GM23338 (cell line): ENCODE data around the gene BHLHE23. TPM values are rescaled to one million over a fixed set of nuclear protein-coding genes. Genes with fewer than 3 reads are reported as not detected.

Experiments used
- ATAC-seq: fragments of 200-7000 bp; cut with Tn5 transposase; 3 replicates; pipeline ENCODE4 v1.9.1; 2020
- DNase-seq: peaks from one replicate; pipeline ENCODE4 v3.0.0-alpha.2; 2015; ENCODE audit warnings: low spot score
- H2AFZ ChIP-seq: fragments of 200-600 bp; sonication (generic); 2 replicates; pipeline ENCODE4 v1.8.0; 2016; ENCODE audit warnings: antibody characterized with exemption, mild to moderate bottlenecking, moderate library complexity
- H3F3A ChIP-seq: fragments of 200-600 bp; sonication (generic); replicated peaks from 2 replicates; pipeline ENCODE4 v1.8.0; 2017; ENCODE audit warnings: antibody characterized with exemption, mixed run types, low read depth
- H3K27ac ChIP-seq: fragments of 200-600 bp; sonication (generic); 2 replicates; pipeline ENCODE4 v1.6.1; 2016; ENCODE audit warnings: low read depth
- H3K27me3 ChIP-seq: fragments of 200-600 bp; sonication (generic); 2 replicates; pipeline ENCODE4 v1.8.0; 2016; ENCODE audit warnings: mild to moderate bottlenecking, mixed run types, moderate library complexity; ENCODE audit not compliant: insufficient read depth
- H3K36me3 ChIP-seq: fragments of 200-600 bp; sonication (generic); 2 replicates; pipeline ENCODE4 v1.8.0; 2016; ENCODE audit warnings: mild to moderate bottlenecking; ENCODE audit not compliant: insufficient read depth
- H3K4me1 ChIP-seq: fragments of 200-600 bp; sonication (generic); 2 replicates; pipeline ENCODE4 v1.8.0; 2016; ENCODE audit warnings: mild to moderate bottlenecking, moderate library complexity; ENCODE audit not compliant: insufficient read depth
- H3K4me2 ChIP-seq: fragments of 200-600 bp; sonication (generic); 2 replicates; pipeline ENCODE4 v1.7.1; 2017; ENCODE audit warnings: mixed run types
- H3K4me3 ChIP-seq: fragments of 200-600 bp; sonication (generic); 2 replicates; pipeline ENCODE4 v1.6.1; 2016; ENCODE audit warnings: mixed run types
- H3K79me2 ChIP-seq: fragments of 200-600 bp; sonication (generic); replicated peaks from 2 replicates; pipeline ENCODE4 v1.8.0; 2017; ENCODE audit warnings: mild to moderate bottlenecking; ENCODE audit not compliant: insufficient read depth
- H3K9me2 ChIP-seq: fragments of 200-600 bp; sonication (generic); 2 replicates; pipeline ENCODE4 v1.8.0; 2017; ENCODE audit not compliant: insufficient read depth
- H4K20me1 ChIP-seq: fragments of 200-600 bp; sonication (generic); replicated peaks from 2 replicates; pipeline ENCODE4 v1.8.0; 2017; ENCODE audit warnings: mild to moderate bottlenecking; ENCODE audit not compliant: insufficient read depth
- H3K27ac Mint-ChIP-seq: 2 replicates; pipeline ENCODE4 v1.8.0; 2020; ENCODE audit warnings: inconsistent platforms, mild to moderate bottlenecking, moderate library complexity, mixed read lengths
- H3K27me3 Mint-ChIP-seq: 3 replicates; pipeline ENCODE4 v1.8.0; 2022; ENCODE audit warnings: low read depth, mild to moderate bottlenecking, moderate library complexity, mixed read lengths, inconsistent platforms; ENCODE audit not compliant: insufficient read depth, poor library complexity
- H3K36me3 Mint-ChIP-seq: 3 replicates; pipeline ENCODE4 v1.8.0; 2021; ENCODE audit warnings: low read depth, mild to moderate bottlenecking, inconsistent platforms, moderate library complexity, mixed read lengths
- H3K4me1 Mint-ChIP-seq: 3 replicates; pipeline ENCODE4 v1.8.0; 2020; ENCODE audit warnings: mild to moderate bottlenecking, inconsistent platforms, mixed read lengths
- H3K4me3 Mint-ChIP-seq: 3 replicates; pipeline ENCODE4 v1.8.0; 2021; ENCODE audit warnings: moderate library complexity, mild to moderate bottlenecking, inconsistent platforms, mixed read lengths
- H3K9me3 Mint-ChIP-seq: 3 replicates; pipeline ENCODE4 v1.8.0; 2020; ENCODE audit warnings: moderate library complexity, mild to moderate bottlenecking, inconsistent platforms, mixed read lengths
- CREB1 ChIP-seq: fragments of 250-450 bp; sonication (Bioruptor Pico); IDR thresholded peaks from 2 replicates; pipeline ENCODE4 v1.5.0; 2020; ENCODE audit warnings: low read depth, mild to moderate bottlenecking, moderate library complexity
- CTCF ChIP-seq, 2 experiments: fragments of 200-600 bp in 1 of 2; sonication (generic) in 1 of 2; conservative IDR thresholded peaks; 2 replicates each; pipeline versions ENCODE4 v1.5.1 to v1.6.1; 2016 to 2017; ENCODE audit warnings: antibody characterized with exemption in 2 of 2, low read depth in 2 of 2, mild to moderate bottlenecking in 2 of 2, moderate library complexity in 1 of 2
- ETS1 ChIP-seq: IDR thresholded peaks from 2 replicates; pipeline ENCODE4 v1.6.1; 2016; ENCODE audit warnings: antibody characterized with exemption
- EZH2 ChIP-seq: fragments of 200-600 bp; sonication (generic); IDR thresholded peaks from one replicate; pipeline ENCODE4 v1.8.0; 2017; ENCODE audit warnings: antibody characterized with exemption, mild to moderate bottlenecking, low read depth; ENCODE audit not compliant: unreplicated experiment
- EZH2phosphoT487 ChIP-seq: fragments of 200-600 bp; sonication (generic); IDR thresholded peaks from one replicate; pipeline ENCODE4 v1.8.1; 2018; ENCODE audit warnings: antibody characterized with exemption; ENCODE audit not compliant: unreplicated experiment
- JUNB ChIP-seq: IDR thresholded peaks from one replicate; pipeline ENCODE4 v1.6.1; 2016; ENCODE audit warnings: antibody characterized with exemption; ENCODE audit not compliant: unreplicated experiment
- NANOG ChIP-seq: IDR thresholded peaks from 2 replicates; pipeline ENCODE4 v1.6.1; 2016; ENCODE audit warnings: antibody characterized with exemption, borderline replicate concordance
- REST ChIP-seq: IDR thresholded peaks from one replicate; pipeline ENCODE4 v1.6.1; 2018; ENCODE audit warnings: antibody characterized with exemption; ENCODE audit not compliant: unreplicated experiment
- STAT1 ChIP-seq: IDR thresholded peaks from one replicate; pipeline ENCODE4 v1.6.1; 2016; ENCODE audit warnings: antibody characterized with exemption; ENCODE audit not compliant: unreplicated experiment
- ZNF331 ChIP-seq: fragments of 250-450 bp; sonication (Bioruptor Pico); IDR thresholded peaks from 2 replicates; pipeline ENCODE4 v1.5.0; 2020; ENCODE audit warnings: low read depth, mild to moderate bottlenecking, moderate library complexity
- ZNF462 ChIP-seq: fragments of 250-450 bp; sonication (Bioruptor Pico); IDR thresholded peaks from 2 replicates; pipeline ENCODE4 v1.5.0; 2020; ENCODE audit warnings: mild to moderate bottlenecking, moderate library complexity
- polyA plus RNA-seq: library from polyadenylated mRNA; unstranded; fragments of >200 nt; fragmentation: Nextera tagmentation; extraction: Ambion mirVana; gene quantifications from 2 replicates; pipeline ENCODE4 v1.2.1, GENCODE V29; 2016
- total RNA-seq: library from RNA; depleted of rRNA; stranded (reverse); fragments of >200 nt; shearing (Covaris generic); gene quantifications from 2 replicates; pipeline ENCODE4 v1.2.3, GENCODE V29; 2014

The BHLHE23 gene
- total and polyA plus RNA-seq, 2 experiments from 2014 or later, result 0.52 to 5.0 TPM

- TF ChIP-seq ZNF462 (CRISPR knock-in tag) (no peak), JUNB (no peak), NANOG (no peak), ETS1 (no peak), EZH2phosphoT487 (no peak), ZNF331 (CRISPR knock-in tag) (no peak), STAT1 (no peak)
These were observed 38.6 kb upstream of the BHLHE23 start (continued) for GRCh38 chr20:63045401-63045800.

DNA sequence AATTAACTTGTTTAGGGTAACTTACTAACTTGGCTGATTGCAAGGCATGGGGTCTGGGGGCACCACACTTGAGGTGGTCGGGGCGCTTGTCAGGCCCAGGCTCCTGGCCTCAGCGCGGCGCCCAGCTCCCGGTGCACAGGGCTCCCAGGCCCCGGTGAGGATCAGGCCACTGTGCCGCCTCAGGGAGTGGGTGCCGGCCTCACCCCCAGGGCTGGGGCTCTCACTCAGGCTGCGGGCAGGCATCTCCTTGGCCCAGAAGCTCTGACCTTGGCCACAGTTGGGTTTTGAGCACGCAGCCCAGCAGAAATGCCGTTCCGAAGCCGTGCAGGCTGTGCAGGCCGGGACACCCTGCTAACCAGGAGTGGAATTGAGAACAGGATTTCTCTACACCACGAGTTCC is 37.8 kb upstream of the BHLHE23 start:
- Mint-ChIP-seq H3K27ac (no peak overlapping the region), H3K9me3 (peaks cover 20% of the 10 kb centered on the region; the same call in 2 of the 3 replicates), H3K4me3 (no peak overlapping the region), H3K4me1 (0 out of 3 replicates have a peak, but pooled peaks cover 2% of the 10 kb centered on the region), H3K36me3 (peaks cover 9% of the 10 kb centered on the region; the same call in 1 of the 3 replicates), H3K27me3 (peaks cover 3% of the 10 kb centered on the region)
- no peaks in the 10 kb centered on the region for H3K4me1 ChIP-seq
- no peaks in the 10 kb centered on the region for H3K36me3 ChIP-seq
- no peaks in the 10 kb centered on the region; the same call in 1 of the 2 replicates for H3K27me3 ChIP-seq
- no peaks in the 10 kb centered on the region for H3F3A ChIP-seq
- H3K79me2 ChIP-seq, result no peaks in the 10 kb centered on the region
- DNase-seq (no peak), ATAC-seq (peak; percentile 58)
- no peaks in the 10 kb centered on the region for H3K9me2 ChIP-seq
- H3K4me3 ChIP-seq, result no peak overlapping the region
- no peak overlapping the region for H3K27ac ChIP-seq
- no peak overlapping the region for H3K4me2 ChIP-seq
- no peaks in the 10 kb centered on the region for H4K20me1 ChIP-seq
- no peak overlapping the region for H2AFZ ChIP-seq
- TF ChIP-seq CREB1 (CRISPR knock-in tag) (no peak), ZNF331 (CRISPR knock-in tag) (no peak), CTCF (conservative IDR thresholded peaks at IDR 0.05; ENCODE audit: low read depth in 2 of 2) (no peak), REST (no peak), EZH2 (no peak), NANOG (no peak), ETS1 (no peak), EZH2phosphoT487 (no peak)
